Sciatic nerve (tissue), 2 donors: ENCODE results near the gene SPRR1A. TPM values are rescaled to one million over a fixed set of nuclear protein-coding genes. Genes with fewer than 3 reads are reported as not detected.
"Not testable (repeated sequence)": the region's sequence is repeated elsewhere in the genome, so short reads cannot be mapped to it uniquely, and the experiment has no call there.

Experiments
- ATAC-seq: fragments of 200-7000 bp; cut with Tn5 transposase; one replicate; pipeline ENCODE4 v1.9.1; 2020; ENCODE audit warnings: mild to moderate bottlenecking, moderate library complexity
- DNase-seq: peaks from one replicate; pipeline ENCODE4 v3.0.0-alpha.2; 2020; ENCODE audit warnings: low spot score
- intact Hi-C: fragments of 100-400 bp; cut with DNase I; formaldehyde crosslinking; loops from one replicate; pipeline ENCODE4 v1.14.2; 2022
- total RNA-seq: library from RNA; stranded (reverse); fragmentation: NEBNext Ultra II Directional; extraction: Animal tissue kit (Norgen Biotek cat#: 25700); gene quantifications from one replicate; pipeline ENCODE4 v1.2.1, GENCODE V29; 2021
- donor health status: DM: no; HTN: no; CAD: no.
- donor health status: DM: no; HTN: no; CAD: no.

The SPRR1A gene
- total RNA-seq, 1 donor from 2014 or later, result not detected

DNA sequence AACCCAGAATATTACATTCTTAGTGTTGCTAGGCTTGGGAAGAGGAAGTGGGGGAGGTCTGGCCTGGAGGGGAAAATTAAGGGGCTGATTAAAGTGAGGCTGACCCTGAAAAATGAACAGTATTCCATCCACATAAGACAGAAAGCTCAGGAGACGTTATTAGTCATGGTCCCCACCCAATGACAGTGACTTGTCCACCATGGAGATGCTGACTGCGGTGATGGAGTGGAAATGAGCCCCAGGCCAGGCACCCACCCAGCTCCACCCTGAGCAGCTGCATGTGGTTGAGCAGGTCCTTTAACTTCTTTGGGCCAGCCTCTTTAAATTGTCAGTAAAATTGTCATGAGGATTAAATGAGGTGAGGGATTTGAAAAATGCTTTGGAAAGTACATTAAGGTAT lies 14.8 kb upstream of the SPRR1A start:
- ATAC-seq (no peak), DNase-seq (no peak)
- intact Hi-C loops, result no loop called here

DNA sequence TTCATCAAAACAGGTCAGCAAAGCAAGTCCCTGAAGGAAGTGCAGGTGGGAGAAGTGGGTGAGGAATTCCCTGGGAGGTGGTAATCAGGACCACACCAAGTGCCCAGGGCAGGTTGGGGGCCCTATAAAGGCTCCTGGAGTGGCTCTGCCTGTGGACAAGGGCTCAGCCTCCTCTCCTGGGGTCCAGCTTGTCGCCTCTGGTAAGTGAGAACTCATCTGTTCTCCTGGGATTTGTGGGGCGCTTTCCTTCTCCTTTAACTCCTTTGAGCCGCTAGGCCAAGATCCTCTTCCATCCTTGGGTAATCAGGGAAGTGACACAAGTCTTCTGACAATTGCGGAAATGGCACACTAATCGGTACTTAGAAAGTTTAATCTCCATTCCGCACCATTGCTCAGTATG lies 13.4 kb upstream of the SPRR1A start, which contains the start of gene SPRR4:
Gene SPRR4 (plus strand): TSS at position 154 of the 400 bp plus-strand sequence. CDS start 1,243 bp downstream, outside the sequence.
- ATAC-seq (no peak), DNase-seq (no peak)
- intact Hi-C loops, result no loop called here

DNA sequence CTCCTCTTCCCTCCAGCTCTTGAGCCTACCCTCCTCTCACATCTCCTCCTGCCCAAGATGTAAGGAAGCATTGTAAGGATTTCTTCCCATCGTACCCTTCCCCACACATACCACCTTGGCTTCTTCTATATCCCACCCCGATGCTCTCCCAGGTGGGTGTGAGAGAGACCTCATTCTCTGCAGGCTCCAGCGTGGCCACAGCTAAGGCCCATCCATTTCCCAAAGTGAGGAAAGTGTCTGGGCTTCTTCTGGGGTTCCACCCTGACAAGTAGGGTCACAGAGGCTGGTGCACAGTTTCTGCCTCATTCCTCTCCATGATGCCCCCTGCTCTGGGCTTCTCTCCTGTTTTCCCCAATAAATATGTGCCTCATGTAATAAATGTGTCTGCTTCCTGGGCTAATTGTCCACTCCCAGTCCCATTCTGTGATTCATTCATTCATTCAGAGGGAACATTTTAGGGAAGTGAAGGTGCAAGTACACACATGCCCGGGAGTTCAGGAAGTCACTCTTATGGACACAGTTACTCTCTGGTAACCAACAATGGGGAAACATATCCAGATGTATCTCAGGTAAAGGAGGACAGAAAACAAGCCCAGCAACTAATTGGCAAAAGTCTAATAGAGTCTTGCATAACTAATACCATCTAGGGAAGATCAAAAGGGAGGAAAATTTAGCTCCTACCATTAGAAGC lies 11.5 kb upstream of the SPRR1A start:
- ATAC-seq (no peak), DNase-seq (no peak)
- intact Hi-C loops, result no loop called here

DNA sequence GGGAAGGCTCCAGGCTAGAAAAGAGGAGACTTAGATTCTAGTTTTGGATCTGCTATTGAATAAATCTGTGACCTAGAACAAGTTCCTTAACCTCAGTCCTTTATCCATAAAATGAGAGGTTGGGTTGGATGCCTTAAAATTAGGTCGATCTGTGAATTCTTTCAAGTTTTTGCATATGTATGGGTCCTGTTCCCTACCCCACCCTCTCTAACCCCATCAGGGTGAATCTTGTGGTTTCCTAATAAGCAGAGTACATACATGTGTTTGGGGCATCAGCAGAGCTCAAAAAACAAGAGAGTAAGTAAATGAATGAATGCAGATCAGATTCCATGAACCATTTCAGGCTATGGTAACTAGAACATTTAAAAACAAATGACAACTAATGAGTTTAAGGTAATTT lies 7.2 kb upstream of the SPRR1A start:
- intact Hi-C loops, result no loop called here
- ATAC-seq (no peak), DNase-seq (no peak)

DNA sequence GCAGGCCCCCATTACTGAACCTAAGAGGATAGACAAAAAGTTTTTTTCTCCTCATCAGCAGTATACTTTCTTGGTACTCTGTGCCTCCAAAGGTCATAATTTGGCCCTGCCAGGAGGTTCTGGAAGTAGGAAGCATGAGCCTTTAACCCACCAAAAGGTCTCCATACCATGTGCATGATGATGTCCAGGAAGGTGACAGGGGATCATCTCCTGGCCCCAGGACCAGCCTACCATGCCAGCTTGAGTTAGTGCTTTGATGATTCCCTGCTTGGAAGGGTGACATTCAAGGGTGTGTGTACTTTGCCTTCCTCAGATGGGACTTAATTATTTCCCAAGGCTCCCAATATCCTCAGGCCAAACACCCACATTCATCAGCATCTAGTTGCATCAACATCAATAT lies 6.3 kb upstream of the SPRR1A start:
- intact Hi-C loops, result no loop called here
- no peak for ATAC-seq
- DNase-seq, result no peak

DNA sequence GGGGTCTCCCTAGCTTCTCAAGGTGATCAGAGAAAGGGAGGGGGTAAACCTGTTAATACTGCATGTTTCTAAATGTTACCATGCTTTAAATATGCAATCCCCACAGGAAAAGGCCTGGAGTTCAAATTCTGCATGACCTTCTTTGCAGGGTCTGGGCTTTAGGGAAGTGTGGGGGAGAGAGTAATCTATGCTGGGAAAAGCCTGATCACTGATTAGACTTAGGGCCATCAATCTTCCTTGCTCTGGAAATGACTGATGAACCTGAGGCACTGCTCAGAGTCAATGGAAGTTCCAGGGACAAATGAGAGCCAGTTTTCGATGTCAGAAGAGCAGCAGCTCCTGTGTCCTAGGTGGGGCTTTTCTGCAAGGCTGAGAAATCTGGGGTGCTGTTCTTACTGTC lies 3.2 kb upstream of the SPRR1A start:
- ATAC-seq (no peak), DNase-seq (no peak)
- intact Hi-C loops, result no loop called here

DNA sequence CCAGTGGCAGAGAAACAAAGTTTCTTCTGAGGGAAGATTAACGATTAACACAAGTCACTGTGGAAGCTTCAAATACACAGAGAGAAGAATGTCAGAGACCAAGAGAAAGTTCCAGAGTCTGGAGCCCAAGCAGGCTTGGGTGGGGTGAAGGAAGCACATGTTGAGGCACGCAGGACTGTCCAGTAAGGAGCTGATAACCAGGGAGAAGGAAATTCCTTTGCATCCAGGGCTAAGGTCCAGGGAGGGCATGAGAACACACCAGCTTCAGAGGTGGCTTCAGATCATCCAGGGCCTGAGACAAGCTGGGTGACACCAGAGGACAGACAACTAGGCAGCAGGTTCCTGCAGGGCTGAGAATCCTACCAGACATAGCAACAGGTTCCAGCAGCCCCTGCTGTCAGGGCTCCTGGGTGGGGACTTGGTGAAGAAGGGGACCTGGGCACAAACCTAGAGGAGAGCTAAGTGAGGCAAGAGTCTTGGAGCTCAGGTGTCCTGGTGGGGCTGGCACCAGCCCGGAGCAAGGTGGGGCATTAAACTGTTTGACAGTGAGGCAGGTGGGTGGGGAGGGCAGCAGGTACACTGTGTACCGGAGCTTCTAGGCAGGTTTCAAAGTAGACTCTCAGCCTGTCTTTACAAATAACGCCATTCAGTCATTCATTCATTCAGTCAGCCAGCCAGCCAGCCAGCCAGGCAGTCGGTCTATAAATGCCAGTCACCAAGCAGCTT lies 2.6 kb upstream of the SPRR1A start:
- intact Hi-C loops, result no loop called here
- DNase-seq, result no peak
- ATAC-seq, result no peak

DNA sequence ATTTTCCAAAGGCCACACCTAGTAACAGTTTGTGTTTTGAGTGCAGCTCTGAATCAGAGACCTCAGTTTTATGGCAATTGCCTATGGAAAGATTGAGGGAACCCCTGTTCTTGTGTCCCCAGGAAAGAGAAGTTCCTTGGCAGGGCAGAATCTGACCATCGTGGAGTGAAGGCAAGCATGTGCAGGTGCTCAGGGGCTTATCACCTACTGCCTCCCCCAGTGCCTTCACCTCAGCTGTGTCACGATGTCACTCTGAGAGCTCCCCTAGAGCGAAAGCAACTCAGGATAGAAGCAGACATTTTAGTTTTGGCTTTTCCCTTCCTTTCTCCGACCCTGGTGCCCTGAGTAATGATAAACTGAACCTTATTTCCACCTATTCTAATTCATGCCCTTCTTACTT lies 1.8 kb upstream of the SPRR1A start:
- DNase-seq (no peak), ATAC-seq (no peak)
- intact Hi-C loops, result no loop called here

DNA sequence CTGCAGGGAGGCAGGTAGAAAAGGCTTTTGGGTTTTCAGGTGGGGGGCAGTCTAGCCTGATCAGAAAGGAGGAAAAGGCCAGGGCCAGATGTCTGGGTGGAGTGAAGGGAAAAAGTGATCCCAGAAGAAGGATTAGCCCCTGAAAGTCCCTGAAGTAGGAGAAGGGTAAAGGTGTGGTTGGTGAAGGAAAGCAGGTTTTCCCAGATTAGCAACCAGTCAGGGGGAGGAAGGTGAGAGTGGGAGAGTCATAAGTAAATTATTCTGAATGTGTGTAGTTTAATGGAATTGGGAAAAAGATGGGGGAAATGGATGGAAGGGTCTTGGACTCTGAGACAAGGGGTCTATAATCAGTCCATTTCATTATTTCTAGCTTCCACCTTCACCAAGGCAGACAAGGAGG lies 647 bp upstream of the SPRR1A start:
- DNase-seq (no peak), ATAC-seq (no peak)
- intact Hi-C loops, result no loop called here

DNA sequence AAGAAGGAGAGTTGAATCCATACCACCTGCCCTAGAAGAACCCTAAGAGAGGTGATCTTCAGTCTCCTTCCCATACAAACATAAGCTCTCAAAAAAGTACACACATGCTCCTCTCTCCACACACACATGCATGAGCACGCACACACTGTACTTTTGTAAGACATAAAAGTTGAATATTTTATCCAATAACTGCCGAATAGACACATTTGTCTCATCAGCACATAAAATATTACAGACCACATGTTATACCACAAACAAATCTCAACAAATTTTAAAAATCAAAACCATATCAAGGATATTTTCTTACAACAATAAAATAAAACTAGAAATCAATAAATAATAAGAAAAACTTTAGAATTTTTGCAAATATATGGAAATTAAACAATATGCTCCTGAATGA lies 2.7 kb downstream of the SPRR1A start:
- no peak for ATAC-seq
- intact Hi-C loops, result no loop called here

DNA sequence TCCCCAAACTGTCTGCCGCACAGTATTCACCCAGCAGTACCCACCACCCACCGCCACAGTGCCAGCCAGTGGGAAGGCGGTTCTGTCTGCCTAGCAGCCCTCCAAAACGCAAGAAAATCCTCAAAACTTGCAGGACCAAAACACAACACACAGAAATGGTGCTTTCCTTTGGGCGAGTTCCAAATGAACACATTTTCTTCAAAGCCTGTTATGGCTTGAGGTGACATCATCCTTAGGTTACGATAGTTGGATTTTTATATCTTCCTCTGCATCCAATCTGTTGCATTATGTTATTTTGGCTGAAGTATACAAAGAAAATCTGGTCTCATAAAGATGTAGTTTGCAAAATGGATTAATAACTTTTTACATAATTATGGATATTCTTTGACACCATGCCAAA lies 9.3 kb downstream of the SPRR1A start:
- intact Hi-C loops, result no loop called here
- ATAC-seq (no peak), DNase-seq (no peak)

More for the DNA sequence above, 2.7 kb downstream of the SPRR1A start:
- DNase-seq, result no peak

DNA sequence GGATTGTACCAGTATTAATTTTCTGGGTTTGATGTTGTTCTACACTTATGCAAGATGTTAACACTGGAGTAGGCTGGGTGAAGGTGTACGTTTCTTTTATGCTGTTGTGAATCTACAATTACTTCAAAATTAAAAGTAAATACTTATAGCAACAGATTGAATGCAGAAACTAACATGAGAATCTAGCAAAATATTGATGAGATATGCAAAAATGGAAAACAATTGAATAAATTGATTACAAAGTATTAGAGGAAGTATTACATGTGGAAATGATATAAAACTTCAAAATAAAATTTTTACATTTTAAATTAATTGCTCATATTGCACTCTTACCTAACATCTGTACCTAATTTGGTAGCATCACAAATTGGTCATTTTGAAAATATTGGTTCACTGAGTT lies 12.0 kb downstream of the SPRR1A start:
- DNase-seq (no peak), ATAC-seq (no peak)
- intact Hi-C loops, result no loop called here

DNA sequence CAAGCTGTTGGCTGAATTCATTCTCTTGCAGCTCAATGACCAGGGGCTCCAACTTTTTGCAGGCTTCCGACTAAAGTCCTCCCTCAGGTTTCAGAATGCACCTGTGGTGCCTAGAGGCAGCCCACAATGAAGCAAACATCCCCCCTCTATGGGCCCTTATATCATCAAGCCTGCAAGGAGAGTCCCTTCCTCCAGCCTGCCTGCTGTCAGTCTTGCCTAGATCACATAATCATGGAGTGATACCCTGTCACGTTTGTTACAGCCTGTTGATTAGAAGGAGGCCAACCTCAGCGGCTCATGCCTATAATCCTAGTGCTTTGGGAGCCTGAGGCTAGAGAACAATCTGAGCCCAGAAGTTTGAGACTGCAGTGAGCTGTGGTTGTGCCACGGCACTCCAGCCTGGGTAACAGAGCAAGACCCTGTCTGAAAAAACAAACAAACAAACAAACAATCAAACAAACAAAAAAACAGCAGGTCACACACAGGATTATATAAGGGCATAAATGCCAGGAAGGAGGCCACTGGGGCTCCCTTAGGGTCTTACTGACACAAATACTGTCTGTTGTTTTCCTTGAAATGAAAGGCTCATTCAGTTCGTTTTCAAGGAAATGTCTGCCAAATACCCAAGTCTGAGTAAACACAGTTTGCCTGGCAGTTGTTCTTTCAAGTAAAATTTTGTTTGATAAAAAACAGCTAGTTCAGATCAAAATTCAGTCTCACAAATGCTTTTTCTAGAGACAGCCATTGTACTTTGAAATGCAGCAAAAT lies 12.9 kb downstream of the SPRR1A start:
- ATAC-seq (no peak), DNase-seq (no peak)
- intact Hi-C loops, result no loop called here

DNA sequence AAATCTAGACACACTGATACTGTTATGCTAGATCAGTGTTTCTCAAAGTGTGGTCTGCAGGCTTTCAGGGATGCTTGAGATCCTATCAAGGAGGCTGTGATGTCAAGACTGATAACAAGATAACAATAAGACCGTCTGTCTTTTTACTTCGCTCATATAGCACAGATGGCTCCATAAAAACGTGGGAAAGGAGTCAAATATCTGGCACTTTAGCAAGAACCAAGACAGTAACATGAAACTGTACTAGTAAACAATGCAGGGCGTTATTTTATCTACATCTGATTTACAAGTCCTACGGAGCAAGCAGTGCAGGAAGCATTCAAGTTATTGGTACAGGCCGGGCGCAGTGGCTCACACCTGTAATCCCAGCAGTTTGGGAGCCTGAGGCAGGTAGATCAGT lies 14.0 kb downstream of the SPRR1A start:
- intact Hi-C loops, result no loop called here
- ATAC-seq, result no peak
- DNase-seq, result no peak

DNA sequence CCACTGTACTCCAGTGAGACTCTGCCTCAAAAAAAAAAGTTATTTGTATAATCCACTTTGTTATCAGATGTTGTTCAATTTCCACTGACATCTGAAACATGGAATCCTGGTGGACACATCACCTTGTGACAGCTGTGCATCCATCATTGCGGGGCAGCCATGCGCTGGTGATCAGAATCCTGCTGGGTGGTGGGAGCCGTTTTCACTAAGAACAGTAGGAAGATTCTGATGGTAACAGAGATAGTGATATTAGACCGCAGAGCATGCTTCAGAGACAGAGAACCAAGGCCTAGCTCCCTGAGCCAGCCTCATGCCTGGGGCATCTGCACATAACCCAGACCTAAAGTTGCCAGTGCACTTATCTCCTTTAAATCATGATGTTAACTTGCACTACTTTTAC lies 14.6 kb downstream of the SPRR1A start:
- ATAC-seq (no peak), DNase-seq (no peak)
- intact Hi-C loops, result no loop called here

DNA sequence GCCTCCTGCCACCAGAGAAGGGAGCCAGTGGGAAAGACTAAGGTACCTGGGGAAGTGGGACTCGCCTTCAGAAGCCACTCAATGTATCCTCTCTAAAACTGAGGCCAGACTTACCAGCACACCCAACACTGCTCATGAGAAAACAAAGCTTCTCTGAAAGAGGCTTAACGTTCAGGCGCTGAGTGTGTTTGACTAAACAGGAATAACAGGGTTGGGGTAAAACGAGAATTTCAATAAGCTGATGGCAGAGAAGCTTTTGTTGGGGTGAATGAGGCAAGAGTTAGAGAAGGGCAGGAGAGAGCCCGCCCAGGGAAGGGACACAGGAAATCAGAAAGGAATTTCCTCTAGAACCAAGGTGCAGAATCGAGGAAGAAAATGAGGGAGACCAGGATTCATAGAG lies 15.9 kb downstream of the SPRR1A start:
- DNase-seq (no peak), ATAC-seq (no peak)
- intact Hi-C loops, result no loop called here

DNA sequence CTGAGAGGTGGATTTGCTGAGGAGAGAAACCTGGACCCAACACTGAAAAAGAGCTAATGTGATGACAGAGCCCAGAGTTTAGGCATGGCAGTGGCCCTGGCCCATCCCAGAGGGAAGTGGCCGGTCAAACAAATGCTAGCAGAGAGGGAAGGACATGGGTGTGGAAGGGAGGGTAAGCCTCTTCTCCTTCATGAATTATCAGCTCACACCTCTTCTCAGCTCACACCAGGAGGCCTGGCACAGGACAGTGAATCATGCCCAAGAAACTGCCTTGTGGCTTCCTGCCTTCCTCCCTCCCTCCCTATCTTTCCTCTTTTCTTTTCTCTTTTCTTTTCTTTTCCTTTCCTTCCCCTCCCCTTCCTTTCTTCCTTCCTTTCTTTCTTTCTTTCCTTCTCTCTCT lies 16.4 kb downstream of the SPRR1A start:
- ATAC-seq (no peak), DNase-seq (no peak)
- intact Hi-C loops, result no loop called here

DNA sequence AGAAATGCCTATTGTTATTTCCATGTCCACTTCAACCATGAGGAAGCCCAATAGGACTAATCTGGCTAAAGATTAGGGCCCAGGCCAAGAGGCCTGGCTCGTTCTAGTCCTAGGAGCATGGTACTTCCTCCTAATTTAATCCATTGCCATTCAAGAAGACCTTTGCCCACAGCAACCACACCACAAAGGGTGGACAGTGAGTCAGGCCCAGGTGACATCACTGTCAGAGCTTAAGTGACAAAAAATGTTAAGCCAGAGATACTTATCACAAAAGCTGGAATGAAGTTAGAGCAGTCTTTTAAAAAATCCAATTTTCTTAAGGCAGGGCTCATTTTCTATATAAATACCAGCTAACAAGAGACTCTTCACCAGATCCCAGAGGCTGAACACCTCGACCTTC lies 17.5 kb downstream of the SPRR1A start, which contains the start of gene SPRR3:
Gene SPRR3 (plus strand): TSS at position 368 of the 400 bp plus-strand sequence. CDS start 1,272 bp downstream, outside the sequence.
- DNase-seq (no peak), ATAC-seq (no peak)
- intact Hi-C loops, result no loop called here

DNA sequence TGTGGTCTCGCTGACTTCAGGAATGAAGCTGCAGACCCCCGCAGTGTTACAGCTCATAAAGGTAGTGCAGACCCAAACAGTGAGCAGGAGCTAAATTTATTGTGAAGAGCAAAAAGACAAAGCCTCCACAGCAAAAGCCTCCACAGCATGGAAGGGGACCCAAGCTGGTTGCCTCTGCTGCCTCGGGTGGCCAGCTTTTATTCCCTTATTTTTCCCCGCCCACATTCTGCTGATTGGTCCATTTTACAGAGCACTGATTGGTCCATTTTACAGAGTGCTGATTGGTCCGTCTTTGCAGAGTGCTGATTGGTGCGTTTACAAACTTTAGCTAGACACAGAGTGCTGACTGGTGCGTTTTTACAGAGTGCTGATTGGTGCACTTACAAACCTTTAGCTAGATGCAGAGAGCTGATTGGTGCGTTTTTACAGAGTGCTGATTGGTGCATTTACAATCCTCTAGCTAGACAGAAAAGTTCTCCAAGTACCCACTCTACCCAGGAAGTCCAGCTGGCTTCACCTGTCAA lies 27.4 kb downstream of the SPRR1A start:
- DNase-seq, intact Hi-C loops, ATAC-seq: not testable (repeated sequence)

DNA sequence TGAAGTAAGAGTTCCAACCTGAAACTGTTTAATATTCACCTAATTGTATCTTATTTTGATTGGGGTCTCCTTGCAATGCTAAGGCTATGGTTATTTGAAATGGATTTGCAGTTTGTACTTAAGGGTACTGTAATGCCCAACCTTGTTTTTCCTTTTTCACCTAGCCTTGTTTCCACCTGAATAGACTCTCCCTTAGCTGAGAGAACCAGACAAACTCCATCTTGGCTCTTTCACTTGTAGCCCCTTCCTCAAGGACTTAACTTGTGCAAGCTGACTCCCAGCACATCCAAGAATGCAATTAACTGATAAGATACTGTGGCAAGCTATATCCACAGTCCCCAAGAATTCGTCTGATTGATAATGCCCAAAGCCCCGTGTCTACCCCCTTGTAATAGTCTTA lies 37.9 kb downstream of the SPRR1A start:
- intact Hi-C loops, result not testable (repeated sequence)

More for the DNA sequence above, 37.9 kb downstream of the SPRR1A start:
- ATAC-seq, DNase-seq: not testable (repeated sequence)
